Activated T-cell treated with anti-CD3 and anti-CD28 coated beads, Interleukin-2, amount 50 U/mL, for 4 hours (primary cell): Measurements from ENCODE around the gene PDGFRA. TPM values are rescaled to one million over a fixed set of nuclear protein-coding genes. Genes with fewer than 3 reads are reported as not detected.
A peak's percentile ranks its signal among the peaks of the same experiment; 100 is the strongest.

Source experiments
- ATAC-seq, 2 donors: fragments of 200-7000 bp; cut with Tn5 transposase; one replicate each; pipeline ENCODE4 v1.10.0; 2021
- DNase-seq: peaks from one replicate; pipeline ENCODE4 v3.0.0-alpha.2; 2020
- H3K27me3 Mint-ChIP-seq: one replicate; pipeline ENCODE4 v1.8.0; 2021; ENCODE audit warnings: low read depth, mixed read lengths
- H3K36me3 Mint-ChIP-seq: one replicate; pipeline ENCODE4 v1.8.0; 2022; ENCODE audit warnings: mixed read lengths; ENCODE audit not compliant: insufficient read depth
- H3K4me1 Mint-ChIP-seq: one replicate; pipeline ENCODE4 v1.8.0; 2021; ENCODE audit warnings: low read depth, mixed read lengths
- H3K4me3 Mint-ChIP-seq: one replicate; pipeline ENCODE4 v1.8.0; 2021; ENCODE audit warnings: mild to moderate bottlenecking, moderate library complexity, mixed read lengths
- H3K9me3 Mint-ChIP-seq: one replicate; pipeline ENCODE4 v1.8.0; 2021; ENCODE audit warnings: mixed read lengths
- total RNA-seq, 3 donors: library from RNA; stranded (reverse); gene quantifications; one replicate each; pipeline ENCODE4 v1.2.1, GENCODE V29; 2021

PDGFRA gene
- total RNA-seq, 3 donors from 2014 or later, result 0.05 to 0.22 (median 0.11) TPM

GRCh38 chr4:54217642-54218495, 11.2 kb upstream of the PDGFRA start:
- peaks cover 38% of the 10 kb centered on the region for H3K27me3 Mint-ChIP-seq
- ATAC-seq, result peak; percentile 73 to 85

GRCh38 chr4:54218736-54219135, 10.4 kb upstream of the PDGFRA start:
- Mint-ChIP-seq H3K9me3 (no peaks in the 10 kb centered on the region), H3K4me3 (no peak overlapping the region), H3K4me1 (peaks cover 4% of the 10 kb centered on the region), H3K27me3 (peaks cover 45% of the 10 kb centered on the region), H3K36me3 (no peaks in the 10 kb centered on the region)
- ATAC-seq (no peak), DNase-seq (no peak)

More at GRCh38 chr4:54217642-54218495, 11.2 kb upstream of the PDGFRA start:
- Mint-ChIP-seq H3K4me1 (peaks cover 4% of the 10 kb centered on the region), H3K36me3 (no peaks in the 10 kb centered on the region), H3K4me3 (no peak overlapping the region), H3K9me3 (no peaks in the 10 kb centered on the region)
- DNase-seq, result peak; percentile 38

- H3K27me3 Mint-ChIP-seq, result peaks cover 76% of the 10 kb centered on the region
- H3K9me3 Mint-ChIP-seq, result no peaks in the 10 kb centered on the region
- H3K36me3 Mint-ChIP-seq, result no peaks in the 10 kb centered on the region
- ATAC-seq (no peak), DNase-seq (no peak)
- H3K4me1 Mint-ChIP-seq, result peaks cover 36% of the 10 kb centered on the region
- H3K4me3 Mint-ChIP-seq, result no peak overlapping the region
Measured at GRCh38 chr4:54224996-54225597, 4.0 kb upstream of the PDGFRA start.

- Mint-ChIP-seq H3K4me3 (peak overlapping the region; percentile 64), H3K4me1 (peaks cover 39% of the 10 kb centered on the region), H3K27me3 (peaks cover 80% of the 10 kb centered on the region), H3K9me3 (no peaks in the 10 kb centered on the region), H3K36me3 (no peaks in the 10 kb centered on the region)
- DNase-seq (no peak), ATAC-seq (no peak)
Measured at GRCh38 chr4:54225598-54226403, 3.3 kb upstream of the PDGFRA start.

GRCh38 chr4:54226404-54227255, 2.5 kb upstream of the PDGFRA start:
- Mint-ChIP-seq H3K36me3 (no peaks in the 10 kb centered on the region), H3K9me3 (no peaks in the 10 kb centered on the region), H3K4me3 (peak overlapping the region; percentile 64), H3K4me1 (peaks cover 43% of the 10 kb centered on the region), H3K27me3 (peaks cover 88% of the 10 kb centered on the region)
- peak; percentile 19 to 33 for ATAC-seq
- no peak for DNase-seq

GRCh38 chr4:54227256-54228055, 1.6 kb upstream of the PDGFRA start:
- peak overlapping the region; percentile 54 for H3K4me3 Mint-ChIP-seq
- DNase-seq, result no peak
- H3K27me3 Mint-ChIP-seq, result peaks cover 91% of the 10 kb centered on the region

GRCh38 chr4:54228056-54228527, 1.0 kb upstream of the PDGFRA start:
- no peak overlapping the region for H3K4me3 Mint-ChIP-seq
- peaks cover 50% of the 10 kb centered on the region for H3K4me1 Mint-ChIP-seq
- ATAC-seq (peak in 1 of 2 donors; percentile 23), DNase-seq (no peak)
- no peaks in the 10 kb centered on the region for H3K36me3 Mint-ChIP-seq
- no peaks in the 10 kb centered on the region for H3K9me3 Mint-ChIP-seq
- H3K27me3 Mint-ChIP-seq, result peaks cover 88% of the 10 kb centered on the region

More at GRCh38 chr4:54227256-54228055, 1.6 kb upstream of the PDGFRA start:
- peak in 1 of 2 donors; percentile 19 for ATAC-seq
- peaks cover 50% of the 10 kb centered on the region for H3K4me1 Mint-ChIP-seq
- H3K36me3 Mint-ChIP-seq, result no peaks in the 10 kb centered on the region
- no peaks in the 10 kb centered on the region for H3K9me3 Mint-ChIP-seq

- Mint-ChIP-seq H3K27me3 (peaks cover 84% of the 10 kb centered on the region), H3K36me3 (no peaks in the 10 kb centered on the region), H3K4me3 (no peak overlapping the region), H3K4me1 (peaks cover 52% of the 10 kb centered on the region), H3K9me3 (no peaks in the 10 kb centered on the region)
- DNase-seq (no peak), ATAC-seq (no peak)
Measured at GRCh38 chr4:54228546-54228945, 547 bp upstream of the PDGFRA start.

GRCh38 chr4:54229631-54230483, 764 bp downstream of the PDGFRA start:
- no peaks in the 10 kb centered on the region for H3K9me3 Mint-ChIP-seq
- peaks cover 82% of the 10 kb centered on the region for H3K27me3 Mint-ChIP-seq
- H3K36me3 Mint-ChIP-seq, result no peaks in the 10 kb centered on the region
- no peak overlapping the region for H3K4me3 Mint-ChIP-seq
- ATAC-seq, result no peak
- no peak for DNase-seq
- H3K4me1 Mint-ChIP-seq, result peaks cover 59% of the 10 kb centered on the region

- Mint-ChIP-seq H3K4me1 (peaks cover 54% of the 10 kb centered on the region), H3K4me3 (no peak overlapping the region)
Measured at GRCh38 chr4:54230484-54231418, 1.7 kb downstream of the PDGFRA start.

GRCh38 chr4:54231419-54231767, 2.3 kb downstream of the PDGFRA start:
- H3K9me3 Mint-ChIP-seq, result no peaks in the 10 kb centered on the region
- peaks cover 49% of the 10 kb centered on the region for H3K4me1 Mint-ChIP-seq
- H3K4me3 Mint-ChIP-seq, result no peak overlapping the region

More at GRCh38 chr4:54230484-54231418, 1.7 kb downstream of the PDGFRA start:
- ATAC-seq, result no peak
- Mint-ChIP-seq H3K27me3 (peaks cover 81% of the 10 kb centered on the region), H3K36me3 (no peaks in the 10 kb centered on the region), H3K9me3 (no peaks in the 10 kb centered on the region)
- no peak for DNase-seq

More at GRCh38 chr4:54231419-54231767, 2.3 kb downstream of the PDGFRA start:
- ATAC-seq, result no peak
- Mint-ChIP-seq H3K36me3 (no peaks in the 10 kb centered on the region), H3K27me3 (peaks cover 80% of the 10 kb centered on the region)
- no peak for DNase-seq
